ENCODE measurements around the gene PPAT.

Gene PPAT

DNA sequence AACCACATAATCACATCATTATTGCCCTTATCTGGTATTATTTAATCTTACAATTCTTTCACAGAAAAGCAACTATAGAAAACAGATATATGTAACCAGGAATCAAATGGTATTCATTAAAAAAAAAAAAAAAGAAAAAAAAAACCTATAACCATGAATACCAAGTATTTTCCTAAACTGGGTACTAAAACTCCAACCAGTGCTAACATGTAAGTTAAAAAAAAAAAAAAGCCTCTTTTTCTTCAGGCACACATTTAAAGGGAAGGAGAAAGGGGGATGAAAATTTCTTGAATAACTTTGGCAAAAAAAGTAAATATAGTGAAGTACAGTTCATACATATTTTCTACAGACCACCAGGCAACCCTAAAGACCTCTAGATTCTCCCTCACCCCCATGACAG lies 2.1 kb downstream of the PPAT start:
- no peak for DNase-seq

DNA sequence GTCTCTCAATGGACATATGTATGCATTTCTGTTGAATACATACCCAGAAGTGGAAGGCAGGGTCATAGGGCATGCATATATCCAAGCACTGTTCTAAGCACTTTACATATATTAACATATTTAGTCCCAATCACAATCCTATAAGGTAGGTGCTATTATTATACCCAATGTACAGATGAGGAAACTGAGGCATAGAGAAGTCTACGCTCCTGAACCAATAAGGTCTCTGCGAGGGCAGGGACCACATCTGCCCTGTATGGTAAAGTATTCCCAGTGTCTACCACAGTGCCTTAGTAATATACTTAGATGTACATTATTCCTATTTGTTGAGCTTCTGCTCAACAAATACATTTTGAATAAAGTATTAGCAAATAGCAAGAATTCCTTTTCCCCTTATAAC lies 5.2 kb downstream of the PPAT start:
- DNase-seq, result no peak

DNA sequence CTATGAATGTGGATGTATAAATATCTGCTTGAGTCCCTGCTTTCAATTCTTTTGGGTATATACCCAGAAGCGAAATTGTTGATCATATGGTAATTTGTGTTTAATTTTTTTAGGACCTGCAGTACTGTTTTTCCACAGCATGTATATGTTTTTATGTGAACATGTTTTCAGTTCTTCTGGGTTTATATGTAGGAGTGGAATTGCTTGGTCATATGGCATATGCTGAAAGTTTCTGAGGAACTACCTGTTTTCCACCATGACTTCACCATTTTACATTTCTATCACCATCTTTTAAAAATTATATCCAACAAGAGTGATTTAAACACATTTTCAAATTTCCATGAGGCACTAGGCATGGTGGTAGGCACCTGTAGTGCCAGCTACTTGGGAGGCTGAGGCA lies 8.2 kb downstream of the PPAT start:
- no peak for DNase-seq

DNA sequence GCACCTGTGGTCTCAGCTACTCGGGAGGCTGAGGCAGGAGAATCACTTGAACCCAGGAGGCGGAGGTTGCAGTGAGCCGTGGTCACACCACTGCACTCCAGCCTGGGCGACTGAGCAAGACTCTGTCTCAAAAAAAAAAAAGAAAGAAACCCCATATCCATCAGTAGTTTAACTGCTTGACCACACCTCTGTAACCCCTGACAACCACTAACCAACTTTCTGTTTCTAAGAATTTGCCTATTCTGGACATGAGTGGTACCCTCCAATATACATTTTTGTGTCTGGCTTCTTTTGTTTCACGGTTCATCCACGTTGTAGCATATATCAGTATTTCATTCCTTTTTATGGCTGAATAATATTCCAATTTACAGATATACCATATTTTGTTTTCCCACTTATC lies 9.1 kb downstream of the PPAT start:
- no peak for DNase-seq

DNA sequence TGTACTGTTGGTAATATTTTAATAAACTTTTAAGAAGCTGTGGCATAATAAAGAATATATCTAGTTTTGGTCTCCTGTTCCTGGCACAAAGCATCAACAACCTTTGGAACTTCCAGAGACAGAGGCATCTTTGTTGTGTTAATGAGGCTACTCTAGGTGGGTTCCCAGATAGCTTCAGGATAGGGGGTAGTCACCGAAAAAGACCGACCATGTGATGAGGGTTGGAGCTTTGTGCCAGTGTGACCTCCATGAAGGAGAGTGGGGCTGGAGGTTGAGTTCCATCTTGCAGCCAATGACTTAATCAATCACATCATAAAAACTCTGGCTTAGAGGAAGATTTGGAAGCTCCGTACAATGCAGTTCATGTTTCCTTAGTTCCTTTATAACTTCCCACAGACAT lies 9.9 kb downstream of the PPAT start:
- no peak for DNase-seq

DNA sequence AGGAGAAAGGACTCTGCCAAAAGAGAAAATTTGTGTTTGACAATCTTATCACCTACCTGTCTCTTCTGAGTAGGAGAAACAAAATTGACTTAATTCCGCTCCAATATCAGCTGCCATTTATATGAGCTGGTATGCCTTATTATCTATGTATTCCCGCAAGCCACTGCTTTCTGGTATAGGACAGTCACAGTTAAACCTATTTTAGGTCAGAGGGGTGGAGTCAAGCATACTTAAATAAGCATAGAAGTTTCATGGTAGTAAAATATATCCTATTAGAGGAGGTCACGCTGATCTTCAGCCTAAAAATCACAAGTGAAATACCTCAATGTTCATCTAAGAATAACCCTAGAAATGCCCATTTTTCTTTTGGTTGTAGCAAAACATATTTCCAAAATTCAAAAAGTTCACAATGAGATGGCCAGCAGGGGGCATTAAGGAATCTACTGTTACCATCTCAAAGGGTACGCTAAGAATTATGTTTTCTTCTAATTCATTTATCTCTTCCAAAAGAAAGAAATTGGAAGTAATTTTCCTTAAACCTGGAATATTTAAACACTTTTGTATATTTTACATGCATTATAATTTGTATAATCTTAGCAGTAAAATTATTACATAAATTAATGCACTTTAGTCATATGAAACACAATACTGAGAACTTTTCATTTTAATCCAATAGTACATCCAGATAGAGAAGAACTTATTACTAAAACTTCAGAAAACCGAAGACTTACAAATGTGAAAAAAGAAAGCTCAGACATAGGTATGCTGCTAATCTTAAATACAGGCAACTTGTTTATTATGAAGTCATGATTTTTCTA lies 10.5 kb downstream of the PPAT start:
- peak; percentile 7 for DNase-seq

DNA sequence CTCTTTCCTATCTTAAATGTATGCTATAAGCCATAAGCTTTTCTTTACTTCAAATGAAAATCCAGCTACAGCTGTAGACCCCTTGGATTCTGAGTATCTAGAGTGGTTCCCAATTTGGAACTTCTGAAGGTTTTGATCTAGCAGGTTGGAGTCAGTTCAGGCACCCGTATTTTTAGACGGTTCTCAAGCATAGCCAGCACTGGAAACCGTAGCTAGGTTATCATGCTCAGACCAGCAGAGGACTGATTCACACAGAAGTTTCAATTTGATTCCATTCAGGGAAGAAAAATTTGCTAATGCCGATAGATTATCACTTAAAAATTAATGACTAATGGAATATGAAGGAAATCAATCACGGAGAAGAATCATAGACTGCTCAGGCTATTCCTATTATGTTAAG lies 11.2 kb downstream of the PPAT start:
- DNase-seq, result no peak

DNA sequence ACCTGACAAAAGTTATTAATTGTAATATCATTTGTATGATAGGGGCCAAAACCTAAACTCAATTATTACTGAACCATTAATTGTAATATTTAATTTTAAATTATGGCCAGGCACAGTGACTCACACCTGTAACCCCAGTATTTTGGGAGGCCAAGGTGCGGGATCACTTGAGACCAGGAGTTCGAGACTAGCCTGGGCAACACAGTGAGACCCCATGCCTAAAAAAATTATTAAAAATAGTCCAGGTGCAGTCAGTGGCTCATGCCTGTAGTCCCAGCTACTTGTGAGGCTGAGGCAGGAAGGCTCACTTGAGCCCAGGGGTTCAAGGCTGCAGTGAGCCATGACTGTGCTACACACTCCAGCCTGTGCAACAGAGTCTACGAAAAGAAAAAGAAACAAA lies 18.0 kb downstream of the PPAT start:
- no peak for DNase-seq

DNA sequence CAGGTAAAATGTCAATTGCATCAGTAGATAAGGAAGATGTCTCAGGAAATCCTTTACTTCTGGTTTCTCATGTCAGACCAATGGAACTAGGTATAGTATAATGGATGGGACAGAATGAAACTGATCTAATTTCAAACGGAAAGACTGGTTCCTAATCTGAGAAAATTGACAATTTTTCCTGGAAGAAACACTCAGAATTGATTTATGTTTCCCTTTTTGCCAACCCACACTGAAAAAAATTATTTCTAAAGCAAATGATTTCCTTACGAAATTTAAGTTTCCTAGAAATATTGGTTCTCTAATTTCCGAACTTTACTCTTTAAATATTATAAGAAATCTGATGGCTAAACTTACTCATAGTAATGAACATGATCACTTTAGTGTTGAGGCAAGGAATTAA lies 19.1 kb downstream of the PPAT start:
- DNase-seq, result no peak

DNA sequence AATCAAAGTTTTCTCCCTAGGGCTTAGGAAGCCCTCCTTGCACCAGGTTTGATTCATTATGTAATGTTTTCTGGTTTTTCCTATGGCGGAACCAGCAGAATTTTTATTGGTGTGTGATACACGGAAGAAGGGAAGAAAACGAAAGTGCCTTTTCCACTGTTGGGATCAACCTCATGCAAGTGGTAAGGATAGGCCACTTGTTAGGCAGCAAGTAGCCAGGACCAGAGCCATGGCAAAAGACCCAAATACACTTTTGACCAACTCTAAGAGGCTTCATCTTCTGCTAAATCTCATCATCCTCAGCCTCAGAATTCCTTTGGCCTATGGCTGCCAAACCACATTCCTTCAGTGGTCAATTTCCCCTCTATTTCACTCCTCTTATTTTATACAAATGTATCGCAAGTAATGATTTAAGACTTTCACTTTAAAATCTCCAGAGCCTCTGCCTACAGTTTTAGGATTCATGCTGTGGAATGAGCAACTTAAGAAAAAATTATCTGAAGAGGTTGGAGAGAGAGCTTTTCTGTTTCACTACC lies 21.2 kb downstream of the PPAT start:
- no peak for DNase-seq

DNA sequence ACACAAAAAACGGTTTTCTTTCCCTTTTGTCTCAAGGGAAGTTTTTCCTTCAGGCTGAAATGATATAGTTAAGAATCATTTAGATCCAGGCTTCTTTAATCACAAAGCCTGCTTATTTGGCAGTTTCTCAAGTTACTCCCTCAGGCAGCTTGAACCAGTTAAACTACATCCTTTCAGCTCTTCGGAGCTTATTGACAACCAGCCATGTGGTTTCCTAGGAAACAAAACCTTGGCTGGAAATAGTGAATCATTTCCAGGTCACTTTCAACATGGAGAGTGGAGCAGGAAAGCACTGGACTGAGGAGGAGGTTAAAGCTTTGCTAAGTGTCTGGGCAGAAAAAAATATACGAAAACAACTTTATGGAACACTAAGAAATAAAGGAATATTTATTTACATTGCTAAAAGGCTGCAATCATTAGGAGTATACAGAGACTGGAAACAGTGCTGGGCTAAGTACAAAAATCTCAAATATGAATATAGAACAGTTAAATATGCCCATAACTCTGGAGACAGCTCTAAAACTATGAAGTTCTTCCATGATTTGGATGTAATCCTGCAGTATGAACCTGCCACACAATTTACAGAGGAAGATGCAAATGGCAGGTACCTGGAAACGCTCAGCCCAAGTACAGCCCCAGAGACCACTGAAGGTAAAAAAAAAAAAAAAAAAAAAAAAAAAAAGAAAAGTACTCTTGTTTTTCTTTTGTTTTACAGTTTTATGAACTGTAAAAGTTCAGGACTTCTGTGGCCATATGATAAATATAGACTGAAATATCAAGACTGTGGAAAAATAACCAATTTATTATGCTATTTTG lies 25.0 kb downstream of the PPAT start:
- DNase-seq, result peak; percentile 90

DNA sequence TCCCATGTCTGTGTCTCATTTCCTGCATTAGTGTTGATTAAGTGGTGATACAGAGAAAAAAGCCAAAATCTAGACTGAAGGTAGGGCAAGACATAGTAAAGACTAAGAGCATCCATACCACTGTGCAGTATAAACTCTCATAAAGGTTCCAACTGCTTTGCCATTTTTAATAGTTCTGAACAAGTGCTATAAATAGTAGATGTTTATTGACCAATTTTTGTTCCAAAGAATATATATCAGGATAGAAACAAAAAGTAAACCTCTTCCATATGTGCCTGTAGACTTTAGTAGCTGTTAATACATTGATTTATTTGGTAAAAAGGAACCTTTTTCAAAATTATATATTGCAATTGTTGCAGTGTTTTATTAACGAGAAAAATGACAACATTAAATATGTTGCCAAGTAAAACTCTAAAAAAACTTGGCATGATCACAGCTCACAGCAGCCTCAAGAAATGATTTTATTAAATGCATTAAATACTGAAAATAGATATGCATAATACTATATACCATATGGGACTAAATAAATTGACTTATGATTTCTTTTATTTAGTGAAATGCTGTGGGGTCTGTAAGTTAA lies 25.8 kb downstream of the PPAT start:
- no peak for DNase-seq

DNA sequence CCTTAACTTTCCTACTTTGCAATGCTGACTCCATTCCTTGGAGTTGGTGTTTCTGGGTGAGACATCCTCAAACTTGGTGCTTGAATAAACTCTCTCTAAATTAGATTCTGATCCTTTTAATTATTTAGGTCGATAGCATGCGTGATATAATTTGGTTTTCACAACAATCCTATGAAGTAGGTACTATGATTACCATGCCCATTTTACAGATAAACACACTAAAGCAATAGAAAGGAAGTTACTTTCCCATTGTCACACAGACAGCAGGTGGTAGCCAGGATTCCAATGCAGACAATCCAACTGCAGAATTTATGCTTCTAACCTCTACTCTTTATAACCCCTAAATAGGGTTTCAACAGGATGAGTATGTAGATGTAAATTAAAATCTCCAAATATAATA lies 26.4 kb downstream of the PPAT start:
- DNase-seq, result no peak

DNA sequence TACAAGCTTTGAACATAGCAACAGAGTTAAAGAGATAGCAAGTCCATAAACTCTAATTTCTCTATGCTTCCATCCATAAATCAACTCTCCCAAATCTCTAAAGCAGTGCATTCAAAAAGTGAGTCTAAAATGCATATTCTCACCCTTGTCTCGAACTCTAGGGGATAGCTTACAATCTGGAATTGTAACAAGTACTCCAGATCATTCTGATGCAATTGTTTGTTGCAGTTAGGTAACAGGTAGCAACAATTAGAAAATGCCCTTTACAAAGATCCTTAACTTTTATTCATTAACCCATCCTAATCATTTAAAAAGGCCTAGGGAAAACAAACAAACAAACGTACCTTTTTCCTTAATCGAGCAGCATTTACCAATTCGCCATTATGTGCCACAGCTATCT lies 29.3 kb downstream of the PPAT start:
- no peak for DNase-seq

DNA sequence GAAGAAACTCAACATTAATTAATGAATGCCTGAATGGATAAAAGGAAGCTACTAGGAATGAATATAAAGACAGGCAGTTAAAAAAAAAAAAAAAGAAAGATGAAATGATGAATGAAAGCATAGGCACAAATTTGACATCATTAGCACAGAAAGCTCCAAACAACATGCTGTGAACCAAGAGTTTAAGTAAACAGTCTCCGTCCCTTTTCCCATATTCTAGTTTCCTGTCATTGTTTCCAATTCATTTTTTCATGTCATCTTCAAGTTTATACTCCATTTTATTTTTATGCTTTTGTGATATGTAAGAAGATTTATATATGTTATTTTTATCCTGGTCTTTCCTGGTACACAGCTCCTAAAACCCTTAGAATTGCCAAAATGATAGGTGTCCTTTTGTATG lies 30.4 kb downstream of the PPAT start:
- no peak for DNase-seq

DNA sequence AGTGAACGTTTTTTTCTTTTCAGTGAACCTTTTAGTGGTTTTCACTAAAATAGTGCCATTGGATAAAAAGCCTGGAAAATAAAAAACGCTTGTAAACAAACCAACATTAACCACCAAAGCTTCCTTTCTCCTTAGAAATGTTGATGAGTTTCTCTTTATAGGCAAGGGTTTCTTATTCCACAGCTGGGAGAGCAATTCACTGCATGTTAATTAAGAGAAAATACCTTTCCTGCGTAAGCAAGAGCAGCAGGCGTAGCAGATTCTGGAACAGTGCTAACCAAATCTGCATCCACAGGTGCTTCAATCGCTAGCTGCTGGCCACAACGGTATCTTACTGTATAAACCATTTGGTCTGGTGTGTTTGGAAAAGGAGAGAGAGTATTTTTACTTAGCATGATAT lies 34.9 kb downstream of the PPAT start:
- DNase-seq, result no peak

DNA sequence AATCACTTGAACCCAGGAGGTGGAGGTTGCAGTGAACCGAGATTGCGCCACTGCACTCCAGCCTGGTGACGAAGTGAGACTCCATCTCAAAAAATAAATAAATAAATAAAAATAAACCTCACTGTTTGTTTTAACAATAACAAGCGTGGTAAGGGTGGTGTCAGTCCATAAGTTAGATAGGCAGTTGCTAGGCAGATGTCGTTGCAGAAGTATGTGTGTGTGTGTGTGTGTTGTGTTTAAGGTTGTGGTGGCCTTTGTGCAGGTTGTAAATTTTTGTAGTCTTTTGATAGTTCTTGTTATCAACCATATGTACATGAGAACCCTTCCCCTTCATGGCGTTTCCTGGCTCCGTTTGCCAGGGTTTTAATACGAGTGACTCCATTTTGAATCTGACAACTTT lies 44.1 kb downstream of the PPAT start:
- DNase-seq, result no peak

DNA sequence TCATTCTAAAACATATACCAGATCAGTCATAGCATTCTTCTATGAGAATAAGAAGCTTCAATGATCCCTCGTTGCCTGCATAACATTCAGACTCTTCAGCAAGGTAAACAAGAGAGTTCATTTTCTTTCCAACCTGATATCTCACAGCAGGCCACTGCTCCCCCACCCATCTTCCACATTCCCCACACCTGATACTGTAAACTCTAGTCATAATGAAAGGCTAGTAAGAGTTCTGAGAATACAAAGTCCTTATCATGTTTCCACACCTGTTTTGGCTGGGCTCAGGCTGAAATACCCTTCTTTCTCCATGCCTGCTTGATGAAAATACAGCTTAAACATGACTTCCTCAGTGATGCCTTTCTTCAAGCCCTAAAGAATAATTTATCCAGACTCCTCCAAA lies 45.9 kb downstream of the PPAT start:
- DNase-seq, result no peak

DNA sequence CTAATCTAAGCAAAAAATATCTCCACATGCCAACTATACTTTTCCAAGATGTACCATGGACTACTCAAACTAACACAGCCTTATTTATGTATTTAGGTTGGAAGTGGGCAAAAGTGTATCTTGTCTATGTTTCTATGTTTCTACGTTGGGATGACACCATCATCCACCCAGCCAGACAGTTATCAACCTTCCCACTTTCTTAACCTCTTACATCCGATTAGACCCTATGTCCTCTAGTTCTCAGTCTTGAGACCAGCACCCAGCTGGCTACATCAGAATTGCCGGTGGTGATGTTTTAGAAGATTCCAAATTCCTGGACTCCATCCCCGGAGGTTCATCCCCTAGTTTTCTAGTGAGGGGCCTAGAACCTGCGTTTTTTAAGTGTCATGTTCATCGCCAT lies 47.1 kb downstream of the PPAT start:
- DNase-seq, result no peak

DNA sequence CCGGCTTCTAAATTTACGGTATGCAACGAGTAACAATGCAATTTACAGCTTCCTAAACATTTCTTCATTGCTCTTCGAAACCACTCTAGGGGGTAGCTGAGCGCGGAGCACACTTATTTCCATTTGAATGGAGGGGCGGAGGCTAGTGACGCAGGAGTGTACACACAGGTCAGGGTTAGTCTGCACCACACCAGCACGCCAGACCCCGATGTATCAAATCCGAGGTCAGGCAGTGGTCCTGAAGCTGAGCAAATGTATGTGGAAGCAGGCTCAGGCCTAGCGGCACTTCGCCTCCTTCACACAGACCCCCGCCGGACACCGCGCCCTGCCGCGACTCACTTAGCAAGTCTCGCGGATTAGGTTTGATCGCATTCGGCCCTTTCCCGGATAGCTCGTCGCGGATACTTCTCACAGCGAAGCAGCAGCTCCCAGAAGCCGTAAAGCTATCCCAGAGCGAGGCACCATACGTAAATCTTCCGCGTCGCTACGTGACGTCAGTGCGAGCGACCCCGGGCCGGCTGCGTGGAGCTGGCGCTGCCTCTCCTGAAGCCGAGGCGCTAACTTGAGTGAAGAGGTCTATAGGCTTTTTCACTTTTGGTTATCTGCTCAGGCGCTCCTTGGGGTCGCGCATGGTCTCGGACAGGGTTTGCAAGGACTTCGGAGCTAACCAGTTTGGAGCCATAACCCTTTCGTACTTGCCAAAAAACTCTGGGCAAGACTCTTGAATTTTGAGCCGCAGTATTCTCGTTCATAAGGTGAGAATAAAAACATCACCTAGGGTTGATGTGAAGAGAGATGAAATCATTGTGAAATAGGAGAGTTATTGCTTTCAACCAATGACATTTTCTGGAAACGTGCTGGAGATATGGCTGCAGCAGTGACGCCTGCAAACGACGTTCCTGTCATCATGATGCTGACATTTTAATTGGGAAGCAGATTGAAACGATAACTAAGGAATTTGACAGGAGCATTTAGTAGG lies 48.1 kb downstream of the PPAT start, which contains the start of gene AASDH:
Gene AASDH, minus strand, starts transcription at position 469 of the 979 bp plus-strand sequence. CDS start 3,192 bp downstream, outside the sequence.
- DNase-seq, result peak; percentile 81

DNA sequence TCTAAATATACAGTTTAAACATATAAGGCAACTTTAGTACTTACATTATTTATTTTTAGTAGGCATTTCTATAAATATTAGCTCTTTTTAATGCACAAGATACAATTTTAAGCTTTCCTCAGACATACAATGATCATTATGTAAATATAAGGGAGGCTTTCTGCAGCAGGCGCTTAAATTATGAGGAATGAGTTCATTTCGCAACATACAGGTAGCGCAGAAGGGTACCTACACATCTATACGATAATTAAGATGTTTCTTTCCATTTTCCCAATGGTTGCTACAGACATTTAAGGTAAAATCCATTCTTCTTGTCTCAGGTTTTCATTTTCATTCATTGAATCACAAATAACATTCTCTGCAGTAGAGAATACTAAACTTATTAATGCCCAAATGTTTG lies 49.3 kb downstream of the PPAT start:
- DNase-seq, result no peak

DNA sequence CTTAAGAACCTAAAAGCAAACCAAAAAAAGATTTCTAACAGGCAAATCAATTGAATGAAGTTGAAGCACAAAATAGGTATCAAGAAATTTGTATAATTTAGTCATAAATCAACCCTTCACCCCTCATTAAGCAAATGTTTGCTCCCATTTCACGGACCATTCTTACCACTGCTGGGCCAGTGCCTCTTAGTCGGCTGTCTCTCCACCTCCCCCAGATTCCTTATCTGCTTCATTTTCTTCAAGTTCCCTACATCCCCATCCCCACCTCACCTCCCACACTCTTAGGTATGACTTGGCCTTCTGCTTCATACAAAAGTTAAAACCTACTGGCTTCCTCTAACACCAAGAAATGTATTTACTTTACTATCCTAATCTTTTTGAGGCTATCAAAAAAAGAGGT lies 60.0 kb downstream of the PPAT start:
- no peak for DNase-seq

Data from HCEC 1CT (cell line).